K562 (cell line): ENCODE measurements around the gene GCNA. TPM values are rescaled to one million over a fixed set of nuclear protein-coding genes. Genes with fewer than 3 reads are reported as not detected.

Experiments used
- ATAC-seq: fragments of 200-7000 bp; cut with Tn5 transposase; 3 replicates; pipeline ENCODE4 v1.9.1; 2020; ENCODE audit warnings: moderate library complexity
- BruUV-seq: library from RNA; stranded (reverse); fragments of 400-500 nt; replicated peaks from 2 replicates; lab custom pipeline; 2021; lab: Mats Ljungman, UMichigan
- CTCF ChIA-PET: fragments of 300-600 bp; formaldehyde crosslinking; extraction: SDS; loops from one replicate; lab custom pipeline; 2021; ENCODE audit warnings: low intra/inter-chr PET ratio; lab: Yijun Ruan, JAX
- POLR2A ChIA-PET: fragments of 300-600, 350-650 bp; sonication (Branson Sonifier 250); formaldehyde crosslinking; extraction: SDS; loops from one replicate; lab custom pipeline; 2021; ENCODE audit warnings: antibody characterized with exemption, inconsistent platforms; lab: Yijun Ruan, JAX
- DNase-seq, 4 experiments: peaks; one replicate each; pipeline versions ENCODE4 v3.0.0 to v3.0.0-alpha.2; 2011 to 2018; ENCODE audit warnings: low spot score in 3 of 4, mixed read lengths in 3 of 4; ENCODE audit errors: extremely low read depth in 1 of 4
- FAIRE-seq: peaks from 2 replicates; lab custom pipeline; 2011; peaks lifted over from hg19 to GRCh38; lab: Jason Lieb, UNC
- H2AFZ ChIP-seq: 2 replicates; pipeline ENCODE4 v1.6.0; 2011; ENCODE audit warnings: low read depth, low read length, control low read depth, inconsistent platforms
- H3K27ac ChIP-seq: fragments of 200-600 bp; 3 replicates; pipeline ENCODE4 v1.8.0; 2011; ENCODE audit warnings: low read depth, mild to moderate bottlenecking, control low read depth, inconsistent platforms, low read length, moderate library complexity, mixed read lengths; ENCODE audit errors: extremely low read depth
- H3K27me3 ChIP-seq, 2 experiments: fragments of 300-600 bp in 1 of 2; 2 replicates in 1 of 2; 3 replicates in 1 of 2; pipeline versions ENCODE4 v1.6.0 to v1.8.0; 2011; ENCODE audit warnings: inconsistent platforms in 2 of 2, low read length in 2 of 2, mild to moderate bottlenecking in 1 of 2, mixed read lengths in 1 of 2, moderate library complexity in 1 of 2; ENCODE audit not compliant: control insufficient read depth in 2 of 2, insufficient read depth in 2 of 2
- H3K36me3 ChIP-seq: fragments of 300-600 bp; 3 replicates; pipeline ENCODE4 v1.8.0; 2011; ENCODE audit warnings: mild to moderate bottlenecking, low read length, inconsistent platforms; ENCODE audit not compliant: control insufficient read depth, insufficient read depth
- H3K4me1 ChIP-seq, 2 experiments: fragments of 200-600 bp in 1 of 2; replicated peaks in 1 of 2; 2 replicates in 1 of 2; 3 replicates in 1 of 2; pipeline versions ENCODE4 v1.5.1 to v1.8.0; 2011; ENCODE audit warnings: inconsistent platforms in 2 of 2, low read length in 2 of 2, mild to moderate bottlenecking in 1 of 2, mixed read lengths in 1 of 2, moderate library complexity in 1 of 2; ENCODE audit not compliant: control insufficient read depth in 2 of 2, insufficient read depth in 2 of 2
- H3K4me2 ChIP-seq: 2 replicates; pipeline ENCODE4 v1.6.1; 2011; ENCODE audit warnings: low read length, control low read depth, inconsistent platforms, mixed read lengths; ENCODE audit not compliant: insufficient read depth
- H3K4me3 ChIP-seq: fragments of 200-600 bp; sonication (generic), shearing (Covaris generic); 2 replicates; pipeline ENCODE4 v1.5.1; 2016; ENCODE audit warnings: control low read depth, inconsistent platforms
- H3K79me2 ChIP-seq: fragments of 200-600 bp; 3 replicates; pipeline ENCODE4 v1.8.0; 2011; ENCODE audit warnings: low read length, inconsistent platforms; ENCODE audit not compliant: control insufficient read depth, insufficient read depth
- H3K9ac ChIP-seq, 2 experiments: 2 replicates each; pipeline versions ENCODE4 v1.6.0 to v1.6.1; 2011; ENCODE audit warnings: low read depth in 2 of 2, low read length in 2 of 2, control low read depth in 1 of 2, inconsistent platforms in 1 of 2, mild to moderate bottlenecking in 1 of 2, mixed read lengths in 1 of 2; ENCODE audit not compliant: insufficient read depth in 1 of 2
- H3K9me1 ChIP-seq: one replicate; pipeline ENCODE4 v1.6.0; 2011; ENCODE audit warnings: inconsistent platforms, mild to moderate bottlenecking, low read length, moderate library complexity; ENCODE audit not compliant: control insufficient read depth, insufficient read depth
- H3K9me3 ChIP-seq: replicated peaks from 2 replicates; pipeline ENCODE4 v1.5.1; 2011; ENCODE audit warnings: low read depth, low read length, inconsistent platforms; ENCODE audit not compliant: control insufficient read depth, insufficient read depth
- H4K20me1 ChIP-seq: replicated peaks from 2 replicates; pipeline ENCODE4 v1.6.1; 2011; ENCODE audit warnings: low read length, inconsistent platforms, mixed read lengths; ENCODE audit not compliant: control insufficient read depth, insufficient read depth
- ADNP ChIP-seq: fragments of 200-800 bp; sonication (Bioruptor generic); IDR thresholded peaks from 2 replicates; pipeline ENCODE4 v1.6.1; 2016; ENCODE audit warnings: missing genetic modification characterization, missing compliant biosample characterization
- BCOR ChIP-seq: fragments of 450-650 bp; IDR thresholded peaks from 2 replicates; pipeline ENCODE4 v1.6.1; 2016
- BRD4 ChIP-seq: fragments of 200-600 bp; sonication (generic); IDR thresholded peaks from 2 replicates; pipeline ENCODE4 v1.6.1; 2017; ENCODE audit warnings: inconsistent platforms
- CBX2 ChIP-seq: fragments of 200-600 bp; sonication (generic); IDR thresholded peaks from one replicate; pipeline ENCODE4 v1.6.1; 2012; ENCODE audit warnings: mild to moderate bottlenecking, low read length, inconsistent platforms; ENCODE audit not compliant: insufficient read depth, poor library complexity, severe bottlenecking
- ESRRA ChIP-seq: fragments of 450-650 bp; IDR thresholded peaks from 2 replicates; pipeline ENCODE4 v1.6.1; 2014; ENCODE audit warnings: low read depth, mild to moderate bottlenecking, moderate library complexity, borderline replicate concordance
- IFI16 ChIP-seq: fragments of 250-450 bp; sonication (Bioruptor Pico); IDR thresholded peaks from 2 replicates; pipeline ENCODE4 v2.1.2; 2022; ENCODE audit warnings: mild to moderate bottlenecking, inconsistent platforms
- RBM25 ChIP-seq: fragments of 200-400 bp; formaldehyde crosslinking; IDR thresholded peaks from 2 replicates; pipeline ENCODE4 v1.6.1; 2018; ENCODE audit warnings: low read length, low read depth, moderate library complexity; ENCODE audit not compliant: severe bottlenecking
- SMARCA5 ChIP-seq: fragments of 450-650 bp; IDR thresholded peaks from 2 replicates; pipeline ENCODE4 v1.6.1; 2016
- TRIM25 ChIP-seq: fragments of 450-650 bp; IDR thresholded peaks from 2 replicates; pipeline ENCODE4 v1.7.0; 2016; ENCODE audit warnings: borderline replicate concordance
- ZNF311 ChIP-seq: fragments of 250-450 bp; sonication (Bioruptor Pico); IDR thresholded peaks from 2 replicates; pipeline ENCODE4 v1.4.0; 2020; ENCODE audit warnings: mild to moderate bottlenecking, moderate library complexity
- WGBS: fragments of 100-300 bp; shearing (Covaris generic); methylation state at CpG from one replicate; pipeline ENCODE4 v1.1.6; 2016; ENCODE audit warnings: low coverage, mixed read lengths; ENCODE audit not compliant: insufficient coverage; ENCODE audit errors: missing lambda C conversion rate; 5-methylcytosine and 5-hydroxymethylcytosine counted together
- in situ Hi-C: fragments of 300-500 bp; cut with MboI; formaldehyde crosslinking; loops from 4 replicates; pipeline ENCODE4 v1.15.0; 2018; ENCODE audit warnings: inconsistent platforms, mixed read lengths
- intact Hi-C: fragments of 100-400 bp; cut with micrococcal nuclease; formaldehyde crosslinking; loops from 2 replicates; pipeline ENCODE4 v1.14.2; 2022
- polyA plus RNA-seq, 8 experiments: library from polyadenylated mRNA; depleted of rRNA in 4 of 8; stranded (reverse) in 5 of 8; unstranded in 3 of 8; fragments of >200 nt; fragmentation: Nextera tagmentation in 2 of 8; fragmentation: Illumina TruSeq in 1 of 8; extraction: Ambion mirVana in 2 of 8; extraction: Trizol in 1 of 8; gene quantifications; 2 replicates each; pipeline versions ENCODE4 v1.2.1 to v1.2.3, GENCODE V29; 2011 to 2014; ENCODE audit warnings: inconsistent platforms in 1 of 8, missing spikeins in 1 of 8
- total RNA-seq, 7 experiments: library from RNA; depleted of rRNA in 6 of 7; stranded (reverse); fragments of >200 nt in 6 of 7; fragmentation: Illumina TruSeq in 2 of 7; extraction: Trizol in 2 of 7; gene quantifications; 2 replicates each; pipeline versions ENCODE4 v1.2.1 to v1.2.3, GENCODE V29; 2011 to 2021; ENCODE audit warnings: low replicate concordance in 1 of 7

GCNA gene
- total and polyA plus RNA-seq, 9 of the 15 experiments (the other 6 are each of a cell fraction or from before 2014, with no cell fraction given): 0.27 to 1.5 (median 0.86) TPM

DNA sequence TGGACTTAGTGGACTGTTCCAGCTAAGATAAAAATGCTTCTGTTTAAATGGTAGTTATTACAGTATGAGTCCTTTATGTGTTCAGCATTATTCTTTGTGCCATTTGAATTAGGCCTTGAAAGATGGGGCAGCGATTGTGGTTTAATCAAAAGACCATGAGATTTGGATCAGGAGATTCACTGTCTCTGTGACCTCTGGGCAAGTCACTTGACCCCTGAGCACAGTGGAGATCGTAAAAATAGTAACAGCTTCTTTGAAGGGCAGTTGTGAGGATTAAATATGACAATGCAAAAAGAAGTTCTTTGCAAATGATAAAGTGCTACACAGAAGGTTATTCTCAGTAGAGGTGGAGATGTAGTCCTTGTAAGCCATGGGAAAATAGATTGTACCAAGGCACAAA lies 29.3 kb downstream of the GCNA start (continued):
- TF ChIP-seq TRIM25 (no peak), IFI16 (CRISPR knock-in tag) (no peak), BRD4 (no peak)

DNA sequence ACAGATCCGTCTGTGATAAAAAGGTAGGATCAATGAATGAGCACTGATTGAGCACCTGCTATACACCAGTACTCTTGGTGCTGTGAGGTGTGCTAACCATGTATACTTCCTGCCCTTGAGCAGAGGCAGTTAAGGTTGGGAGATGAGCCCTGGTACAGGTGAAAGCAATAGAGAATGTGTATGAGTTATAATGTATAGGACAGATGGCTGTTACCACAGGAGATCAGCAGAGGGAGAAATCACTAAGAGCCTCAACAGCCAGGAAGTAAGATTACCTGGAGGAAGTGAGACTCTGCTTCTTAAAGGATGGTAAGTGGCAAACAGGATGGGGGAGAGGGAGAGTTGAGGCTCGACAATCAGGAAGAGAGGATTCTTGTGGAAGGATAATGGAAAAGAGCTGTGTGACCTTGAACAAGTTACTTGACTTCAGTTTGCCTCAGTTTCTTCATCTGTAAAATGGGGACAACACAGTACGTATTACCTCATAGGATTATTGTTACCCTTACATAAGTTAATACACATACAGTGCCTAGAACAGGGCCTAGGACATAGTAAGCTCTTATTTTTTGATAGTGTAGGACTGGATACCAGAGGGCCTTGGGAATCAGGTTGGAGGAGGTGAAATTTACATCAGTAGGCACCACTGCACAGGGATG lies 31.0 kb downstream of the GCNA start:
- H3K9ac ChIP-seq: no peak overlapping the region
- no peak for DNase-seq
- H3K4me1 ChIP-seq: no peaks in the 10 kb centered on the region; a peak in 1 of 5 replicates
- no peak overlapping the region for H2AFZ ChIP-seq
- H3K9me1 ChIP-seq: no peaks in the 10 kb centered on the region
- no peak overlapping the region for H3K27ac ChIP-seq
- CTCF ChIA-PET: no interaction called here
- ATAC-seq: no peak
- FAIRE-seq: no peak
- H4K20me1 ChIP-seq: no peaks in the 10 kb centered on the region
- WGBS: 51% methylated on average over 3 of the region's 3 CpGs
- TF ChIP-seq SMARCA5: 0 out of 2 replicates have a peak, but pooled peaks have one; percentile 16
- no peak for TF ChIP-seq CBX2
- peak; percentile 74 for TF ChIP-seq BCOR
- peak; percentile 85 for TF ChIP-seq RBM25
- TF ChIP-seq ESRRA: peak; percentile 72
- TF ChIP-seq ZNF311 (CRISPR knock-in tag): no peak
- 0 out of 2 replicates have a peak, but pooled peaks have one; percentile 34 for TF ChIP-seq ADNP (tag)
- intact Hi-C loops: no loop called here
- no peaks in the 10 kb centered on the region for H3K79me2 ChIP-seq
- no peaks in the 10 kb centered on the region for H3K9me3 ChIP-seq
- no peak overlapping the region for H3K4me2 ChIP-seq
- no peak overlapping the region for H3K4me3 ChIP-seq
- no peaks in the 10 kb centered on the region for H3K27me3 ChIP-seq
- BruUV-seq: no TSS peak
- POLR2A ChIA-PET: interaction anchor here (0.9 to 1.4 kb wide), 2 partner anchors 10 to 13 kb away, joined by 3 to 4 read pairs; no protein-coding TSS in a partner anchor
- in situ Hi-C loops: no loop called here
- peaks cover 13% of the 10 kb centered on the region; the same call in 2 of the 3 replicates for H3K36me3 ChIP-seq
